Measurements from ENCODE around the gene YIF1B. TPM values are rescaled to one million over a fixed set of nuclear protein-coding genes. Genes with fewer than 3 reads are reported as not detected.

YIF1B gene
- total and polyA plus RNA-seq, 2 experiments from 2014 or later, result 82.8 to 106 TPM

DNA sequence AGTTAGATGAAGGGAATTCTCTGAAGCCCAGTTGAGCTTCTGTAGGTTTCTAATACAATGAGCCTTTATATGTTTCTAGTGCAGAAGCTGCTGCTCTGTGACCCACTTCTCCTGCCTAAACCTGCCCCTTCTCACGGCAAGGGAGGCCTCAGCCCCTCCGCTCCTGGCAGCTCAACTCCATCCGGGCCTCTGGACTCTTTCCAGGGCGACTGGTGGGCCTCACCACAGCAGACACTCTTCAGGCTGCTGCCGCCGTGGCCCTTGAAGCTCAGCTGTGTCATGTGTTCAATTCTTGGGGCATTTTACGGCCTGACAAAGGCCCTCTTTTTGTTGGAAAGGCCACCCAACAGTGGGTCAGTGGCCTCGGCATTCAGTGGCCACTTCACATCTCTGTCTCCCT is 21.7 kb downstream of the YIF1B start:
- no peaks in the 10 kb centered on the region for H3K9me2 ChIP-seq (ENCODE audit: insufficient read depth)
- H3K27me3 Mint-ChIP-seq (ENCODE audit: insufficient read depth, low read depth, poor library complexity), result peaks cover 11% of the 10 kb centered on the region
- no peaks in the 10 kb centered on the region; the same call in 1 of the 2 replicates for H4K20me1 ChIP-seq (replicated peaks; ENCODE audit: insufficient read depth)
- peaks cover 38% of the 10 kb centered on the region for H3K36me3 Mint-ChIP-seq (ENCODE audit: low read depth)
- no peak overlapping the region for H2AFZ ChIP-seq
- TF ChIP-seq, protein P1, sequence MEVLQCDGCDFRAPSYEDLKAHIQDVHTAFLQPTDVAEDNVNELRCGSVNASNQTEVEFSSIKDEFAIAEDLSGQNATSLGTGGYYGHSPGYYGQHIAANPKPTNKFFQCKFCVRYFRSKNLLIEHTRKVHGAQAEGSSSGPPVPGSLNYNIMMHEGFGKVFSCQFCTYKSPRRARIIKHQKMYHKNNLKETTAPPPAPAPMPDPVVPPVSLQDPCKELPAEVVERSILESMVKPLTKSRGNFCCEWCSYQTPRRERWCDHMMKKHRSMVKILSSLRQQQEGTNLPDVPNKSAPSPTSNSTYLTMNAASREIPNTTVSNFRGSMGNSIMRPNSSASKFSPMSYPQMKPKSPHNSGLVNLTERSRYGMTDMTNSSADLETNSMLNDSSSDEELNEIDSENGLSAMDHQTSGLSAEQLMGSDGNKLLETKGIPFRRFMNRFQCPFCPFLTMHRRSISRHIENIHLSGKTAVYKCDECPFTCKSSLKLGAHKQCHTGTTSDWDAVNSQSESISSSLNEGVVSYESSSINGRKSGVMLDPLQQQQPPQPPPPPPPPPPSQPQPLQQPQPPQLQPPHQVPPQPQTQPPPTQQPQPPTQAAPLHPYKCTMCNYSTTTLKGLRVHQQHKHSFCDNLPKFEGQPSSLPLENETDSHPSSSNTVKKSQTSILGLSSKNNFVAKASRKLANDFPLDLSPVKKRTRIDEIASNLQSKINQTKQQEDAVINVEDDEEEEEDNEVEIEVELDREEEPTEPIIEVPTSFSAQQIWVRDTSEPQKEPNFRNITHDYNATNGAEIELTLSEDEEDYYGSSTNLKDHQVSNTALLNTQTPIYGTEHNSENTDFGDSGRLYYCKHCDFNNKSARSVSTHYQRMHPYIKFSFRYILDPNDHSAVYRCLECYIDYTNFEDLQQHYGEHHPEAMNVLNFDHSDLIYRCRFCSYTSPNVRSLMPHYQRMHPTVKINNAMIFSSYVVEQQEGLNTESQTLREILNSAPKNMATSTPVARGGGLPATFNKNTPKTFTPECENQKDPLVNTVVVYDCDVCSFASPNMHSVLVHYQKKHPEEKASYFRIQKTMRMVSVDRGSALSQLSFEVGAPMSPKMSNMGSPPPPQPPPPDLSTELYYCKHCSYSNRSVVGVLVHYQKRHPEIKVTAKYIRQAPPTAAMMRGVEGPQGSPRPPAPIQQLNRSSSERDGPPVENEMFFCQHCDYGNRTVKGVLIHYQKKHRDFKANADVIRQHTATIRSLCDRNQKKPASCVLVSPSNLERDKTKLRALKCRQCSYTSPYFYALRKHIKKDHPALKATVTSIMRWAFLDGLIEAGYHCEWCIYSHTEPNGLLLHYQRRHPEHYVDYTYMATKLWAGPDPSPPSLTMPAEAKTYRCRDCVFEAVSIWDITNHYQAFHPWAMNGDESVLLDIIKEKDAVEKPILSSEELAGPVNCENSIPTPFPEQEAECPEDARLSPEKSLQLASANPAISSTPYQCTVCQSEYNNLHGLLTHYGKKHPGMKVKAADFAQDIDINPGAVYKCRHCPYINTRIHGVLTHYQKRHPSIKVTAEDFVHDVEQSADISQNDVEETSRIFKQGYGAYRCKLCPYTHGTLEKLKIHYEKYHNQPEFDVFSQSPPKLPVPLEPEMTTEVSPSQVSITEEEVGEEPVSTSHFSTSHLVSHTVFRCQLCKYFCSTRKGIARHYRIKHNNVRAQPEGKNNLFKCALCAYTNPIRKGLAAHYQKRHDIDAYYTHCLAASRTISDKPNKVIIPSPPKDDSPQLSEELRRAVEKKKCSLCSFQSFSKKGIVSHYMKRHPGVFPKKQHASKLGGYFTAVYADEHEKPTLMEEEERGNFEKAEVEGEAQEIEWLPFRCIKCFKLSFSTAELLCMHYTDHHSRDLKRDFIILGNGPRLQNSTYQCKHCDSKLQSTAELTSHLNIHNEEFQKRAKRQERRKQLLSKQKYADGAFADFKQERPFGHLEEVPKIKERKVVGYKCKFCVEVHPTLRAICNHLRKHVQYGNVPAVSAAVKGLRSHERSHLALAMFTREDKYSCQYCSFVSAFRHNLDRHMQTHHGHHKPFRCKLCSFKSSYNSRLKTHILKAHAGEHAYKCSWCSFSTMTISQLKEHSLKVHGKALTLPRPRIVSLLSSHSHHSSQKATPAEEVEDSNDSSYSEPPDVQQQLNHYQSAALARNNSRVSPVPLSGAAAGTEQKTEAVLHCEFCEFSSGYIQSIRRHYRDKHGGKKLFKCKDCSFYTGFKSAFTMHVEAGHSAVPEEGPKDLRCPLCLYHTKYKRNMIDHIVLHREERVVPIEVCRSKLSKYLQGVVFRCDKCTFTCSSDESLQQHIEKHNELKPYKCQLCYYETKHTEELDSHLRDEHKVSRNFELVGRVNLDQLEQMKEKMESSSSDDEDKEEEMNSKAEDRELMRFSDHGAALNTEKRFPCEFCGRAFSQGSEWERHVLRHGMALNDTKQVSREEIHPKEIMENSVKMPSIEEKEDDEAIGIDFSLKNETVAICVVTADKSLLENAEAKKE (CRISPR knock-in tag; IDR thresholded peaks at IDR 0.05), result no peak
- 0 out of 2 replicates have a peak, but pooled peaks cover 15% of the 10 kb centered on the region for H3F3A ChIP-seq (replicated peaks; ENCODE audit: low read depth)
- DNase-seq (ENCODE audit: low spot score) (no peak), ATAC-seq (no peak)
- H3K27me3 ChIP-seq (ENCODE audit: insufficient read depth), result no peaks in the 10 kb centered on the region
- no peak overlapping the region for H3K4me3 ChIP-seq
- peaks cover 6% of the 10 kb centered on the region; the same call in 1 of the 3 replicates for H3K9me3 Mint-ChIP-seq
- peaks cover 2% of the 10 kb centered on the region; the same call in 1 of the 3 replicates for H3K4me1 Mint-ChIP-seq
- H3K4me3 Mint-ChIP-seq, result no peak overlapping the region
- no peak overlapping the region for H3K4me2 ChIP-seq
- peak overlapping the region; percentile 78 for H3K27ac ChIP-seq (ENCODE audit: low read depth)
- no peaks in the 10 kb centered on the region for H3K79me2 ChIP-seq (replicated peaks; ENCODE audit: insufficient read depth)
- no peak overlapping the region for H3K27ac Mint-ChIP-seq
- no peaks in the 10 kb centered on the region for H3K4me1 ChIP-seq (ENCODE audit: insufficient read depth)
- peaks cover 9% of the 10 kb centered on the region for H3K36me3 ChIP-seq (ENCODE audit: insufficient read depth)

GRCh38 chr19:38293281-38293680 is 22.5 kb downstream of the YIF1B start:
- no peaks in the 10 kb centered on the region for H3K9me2 ChIP-seq (ENCODE audit: insufficient read depth)
- Mint-ChIP-seq H3K4me3 (no peak overlapping the region), H3K9me3 (0 out of 3 replicates have a peak, but pooled peaks cover 6% of the 10 kb centered on the region), H3K27me3 (ENCODE audit: insufficient read depth, low read depth, poor library complexity) (peaks cover 11% of the 10 kb centered on the region), H3K4me1 (peaks cover 2% of the 10 kb centered on the region; the same call in 1 of the 3 replicates), H3K27ac (no peak overlapping the region), H3K36me3 (ENCODE audit: low read depth) (peaks cover 44% of the 10 kb centered on the region)
- no peak overlapping the region for H2AFZ ChIP-seq
- ATAC-seq, result no peak
- H3K36me3 ChIP-seq (ENCODE audit: insufficient read depth), result peaks cover 9% of the 10 kb centered on the region
- 0 out of 2 replicates have a peak, but pooled peaks cover 15% of the 10 kb centered on the region for H3F3A ChIP-seq (replicated peaks; ENCODE audit: low read depth)
- H4K20me1 ChIP-seq (replicated peaks; ENCODE audit: insufficient read depth), result no peaks in the 10 kb centered on the region; the same call in 1 of the 2 replicates
- H3K4me1 ChIP-seq (ENCODE audit: insufficient read depth), result no peaks in the 10 kb centered on the region
- no peak for DNase-seq (ENCODE audit: low spot score)
- H3K4me3 ChIP-seq, result no peak overlapping the region
- H3K79me2 ChIP-seq (replicated peaks; ENCODE audit: insufficient read depth), result no peaks in the 10 kb centered on the region
- no peaks in the 10 kb centered on the region for H3K27me3 ChIP-seq (ENCODE audit: insufficient read depth)
- H3K4me2 ChIP-seq, result no peak overlapping the region
- no peak overlapping the region for H3K27ac ChIP-seq (ENCODE audit: low read depth)
- TF ChIP-seq POLR2AphosphoS5 (IDR thresholded peaks at IDR 0.05; ENCODE audit: low read depth) (0 out of 2 replicates have a peak, but pooled peaks have one; percentile 12), EZH2phosphoT487 (IDR thresholded peaks at IDR 0.05; ENCODE audit: unreplicated experiment) (no peak), EZH2 (IDR thresholded peaks at IDR 0.05; ENCODE audit: low read depth, unreplicated experiment) (no peak), CTCF (conservative IDR thresholded peaks at IDR 0.05; ENCODE audit: low read depth in 2 of 2) (no peak)
